HG02943 (cell line): ENCODE data around the gene CDC25C.
"Not testable (repeated sequence)": the region's sequence is repeated elsewhere in the genome, so short reads cannot be mapped to it uniquely, and the experiment has no call there.

Experiments used
- ATAC-seq: cut with Tn5 transposase; IDR thresholded peaks from one replicate; pipeline ENCODE4 v1.9.1; 2021; ENCODE audit warnings: mild to moderate bottlenecking, low read depth, moderate library complexity; ENCODE audit not compliant: unreplicated experiment

Gene CDC25C

GRCh38 chr5:138349852-138350562 is 18.4 kb upstream of the CDC25C start:
- no peak for ATAC-seq

GRCh38 chr5:138346889-138347288 is 15.3 kb upstream of the CDC25C start:
- no peak for ATAC-seq

GRCh38 chr5:138344887-138345622 is 13.5 kb upstream of the CDC25C start:
- no peak for ATAC-seq

GRCh38 chr5:138340008-138340407 is 8.4 kb upstream of the CDC25C start:
- no peak for ATAC-seq

DNA sequence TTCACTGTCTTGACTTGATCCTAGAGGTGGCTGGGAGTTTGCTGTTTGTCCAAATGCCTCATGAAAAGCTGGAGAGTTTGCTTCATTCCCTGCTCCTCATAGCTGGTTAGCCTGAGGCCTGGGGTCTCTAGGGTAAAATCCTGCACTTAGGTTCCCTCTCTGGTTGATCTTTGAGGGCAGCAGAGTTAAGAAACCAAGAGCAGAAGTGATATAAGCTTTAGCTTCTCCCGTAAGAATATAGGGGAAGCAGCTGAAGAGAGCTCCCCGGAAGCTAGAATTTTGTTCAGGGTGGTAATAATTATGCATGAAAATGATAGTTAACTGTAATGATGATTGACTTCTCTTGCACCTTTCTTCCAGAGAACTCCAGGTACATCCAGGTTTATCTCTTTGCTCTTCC is 7.9 kb upstream of the CDC25C start:
- ATAC-seq: no peak

DNA sequence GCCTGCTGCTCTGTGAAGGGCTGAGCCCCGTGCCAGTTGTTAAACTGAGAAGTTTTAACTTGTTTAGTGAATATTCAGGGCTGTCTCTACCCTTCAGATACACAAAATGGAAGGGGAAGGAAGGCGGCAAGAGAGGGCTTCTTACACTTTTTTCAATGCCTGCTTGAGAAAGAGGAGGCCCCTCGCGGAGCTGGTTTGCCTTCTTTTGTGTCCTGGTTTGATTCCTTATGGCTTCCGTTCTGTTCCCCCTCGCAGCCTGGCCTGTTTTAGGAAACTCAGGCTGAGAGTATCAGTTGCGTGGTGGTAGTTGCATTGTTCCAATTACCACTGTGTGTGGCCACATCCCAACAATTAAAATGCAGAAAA is 7.5 kb upstream of the CDC25C start:
- no peak for ATAC-seq

DNA sequence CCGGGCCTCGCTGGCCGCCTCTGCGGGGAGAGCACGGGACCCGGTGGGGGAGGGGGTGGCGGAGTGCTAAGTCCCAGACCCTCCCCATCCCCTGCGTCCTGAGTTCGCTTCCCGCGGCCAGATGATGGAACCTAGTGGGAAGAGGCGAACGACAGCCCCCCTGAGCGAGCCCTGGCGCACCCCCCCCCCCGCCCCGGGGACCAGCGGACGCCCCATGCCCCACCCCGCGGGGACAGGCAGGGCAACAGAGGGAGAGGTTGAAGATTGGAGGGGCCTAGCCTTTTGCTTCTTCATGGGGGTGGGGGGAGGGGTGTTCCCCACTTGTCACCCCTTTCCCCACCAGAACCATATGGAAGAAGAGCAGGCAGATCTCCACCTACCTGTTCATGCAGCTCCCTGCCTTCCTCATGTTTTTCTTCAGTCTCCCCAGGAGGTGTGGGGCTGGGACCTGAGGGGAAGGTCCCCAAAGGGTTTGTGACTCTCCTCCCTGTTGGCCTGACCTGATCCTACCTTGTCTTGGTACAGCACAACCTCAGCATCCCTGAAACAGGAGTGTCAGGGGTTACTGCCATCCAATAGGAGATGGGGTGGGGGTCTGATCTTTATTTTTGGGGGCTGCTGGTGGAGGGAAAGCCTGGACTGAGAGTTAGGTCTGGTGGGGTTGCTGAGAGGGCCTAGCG is 6.9 kb upstream of the CDC25C start:
- ATAC-seq: peak; percentile 1

DNA sequence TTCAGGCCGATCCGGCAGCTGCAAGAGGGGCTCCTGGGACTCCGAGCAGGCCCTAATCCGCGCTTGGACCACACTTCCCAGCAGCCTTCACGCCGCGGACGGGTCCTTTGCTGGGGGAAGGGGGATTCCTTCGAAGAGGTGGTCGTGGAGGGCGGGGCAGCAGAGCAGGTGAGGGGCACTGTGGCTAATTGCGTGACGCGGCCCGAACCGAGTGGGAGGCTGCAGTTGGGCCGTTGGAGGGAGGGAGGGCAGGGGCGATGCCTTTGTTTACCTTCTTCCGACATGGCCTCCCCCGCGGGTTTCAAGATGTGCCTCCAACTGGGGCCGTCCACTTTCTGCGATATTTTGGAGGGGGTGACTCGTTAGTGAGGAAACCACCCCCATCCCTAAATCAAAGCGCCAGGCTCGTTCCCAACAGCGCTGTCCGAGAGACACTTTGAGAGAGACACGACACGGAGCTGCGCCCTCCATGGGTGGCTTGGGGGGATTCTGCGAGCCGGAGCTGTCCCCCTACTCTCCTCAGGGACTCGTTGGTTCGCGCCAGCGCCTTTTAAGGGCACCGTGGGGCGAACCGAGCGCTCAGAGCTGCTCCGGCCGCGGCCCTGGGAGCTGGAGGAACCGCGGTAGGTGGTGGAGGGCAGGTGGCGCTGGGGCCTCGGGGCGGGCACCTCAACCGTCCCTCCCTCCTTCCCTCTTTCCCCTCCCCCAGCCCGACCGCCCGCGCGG is 6.2 kb upstream of the CDC25C start, which contains the start of gene FAM53C:
Gene FAM53C (plus strand): TSS at position 582 of the 726 bp plus-strand sequence. CDS start 3,070 bp downstream, outside the sequence.
- ATAC-seq: peak; percentile 68

GRCh38 chr5:138336952-138337684 is 5.5 kb upstream of the CDC25C start:
- peak; percentile 14 for ATAC-seq

GRCh38 chr5:138334867-138335447 is 3.4 kb upstream of the CDC25C start:
- no peak for ATAC-seq

- ATAC-seq: no peak
These were observed 673 bp downstream of the CDC25C start for GRCh38 chr5:138330813-138331448.

- not testable (repeated sequence) for ATAC-seq
These were observed 13.4 kb downstream of the CDC25C start for GRCh38 chr5:138318211-138318610.

- no peak for ATAC-seq
These were observed 15.2 kb downstream of the CDC25C start for GRCh38 chr5:138316355-138316754.

GRCh38 chr5:138315751-138316278 is 15.8 kb downstream of the CDC25C start:
- no peak for ATAC-seq

DNA sequence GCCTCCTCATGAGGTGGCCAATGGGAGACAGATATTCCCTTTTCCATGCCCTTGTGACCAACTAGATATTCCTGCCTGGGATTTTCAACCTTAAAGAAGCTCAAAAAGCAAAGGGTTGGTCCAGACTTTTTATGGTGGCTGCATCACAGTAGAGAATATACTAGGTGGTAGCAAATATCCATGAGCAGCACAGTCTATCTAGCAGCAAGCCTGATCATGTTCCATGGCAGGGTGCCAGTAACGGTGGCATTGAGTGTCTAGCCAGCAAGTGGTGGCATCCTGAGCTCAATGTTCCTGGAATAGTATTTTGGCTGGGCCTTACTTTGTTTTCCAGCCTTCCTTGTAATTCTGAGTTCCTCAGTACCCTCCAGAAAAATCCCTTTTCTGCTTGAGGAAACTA is 25.8 kb downstream of the CDC25C start:
- no peak for ATAC-seq

DNA sequence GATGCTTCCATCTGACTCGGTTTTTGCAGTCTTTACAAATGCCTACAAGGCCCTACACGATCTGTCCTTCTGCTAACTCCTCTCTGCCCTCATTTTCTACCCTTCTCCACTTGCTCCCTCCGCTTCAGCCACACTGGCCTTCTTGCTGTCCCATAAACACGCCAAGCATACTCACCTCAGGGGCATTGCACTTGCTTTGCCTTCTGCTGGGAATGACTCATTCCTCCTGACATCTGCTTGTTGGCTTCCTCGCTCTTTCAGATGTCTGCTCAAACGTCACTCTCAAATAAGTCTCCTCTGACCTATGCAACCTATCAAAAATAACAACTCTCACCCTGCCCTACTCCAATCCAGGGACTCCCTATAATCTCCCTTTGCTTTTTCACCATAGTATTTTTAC is 28.2 kb downstream of the CDC25C start:
- no peak for ATAC-seq

DNA sequence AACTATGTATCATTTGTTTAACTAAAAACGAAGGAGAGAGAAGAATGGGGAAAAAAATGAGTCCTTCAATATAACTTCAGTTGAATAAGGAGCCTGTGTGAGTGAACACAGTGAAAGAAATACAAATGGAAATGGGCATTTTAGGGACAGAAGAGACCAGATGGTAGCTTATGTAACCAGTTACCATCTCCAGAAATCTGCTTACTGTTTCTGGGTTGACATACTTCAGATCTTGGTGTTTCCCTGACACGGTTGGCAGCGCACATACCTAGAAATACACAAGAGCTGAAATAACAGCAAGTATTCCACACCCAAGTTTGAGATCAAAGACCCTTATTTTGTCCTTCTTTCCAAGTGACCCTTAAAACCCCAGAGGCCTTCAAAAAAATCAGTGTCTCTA is 42.3 kb downstream of the CDC25C start:
- no peak for ATAC-seq

DNA sequence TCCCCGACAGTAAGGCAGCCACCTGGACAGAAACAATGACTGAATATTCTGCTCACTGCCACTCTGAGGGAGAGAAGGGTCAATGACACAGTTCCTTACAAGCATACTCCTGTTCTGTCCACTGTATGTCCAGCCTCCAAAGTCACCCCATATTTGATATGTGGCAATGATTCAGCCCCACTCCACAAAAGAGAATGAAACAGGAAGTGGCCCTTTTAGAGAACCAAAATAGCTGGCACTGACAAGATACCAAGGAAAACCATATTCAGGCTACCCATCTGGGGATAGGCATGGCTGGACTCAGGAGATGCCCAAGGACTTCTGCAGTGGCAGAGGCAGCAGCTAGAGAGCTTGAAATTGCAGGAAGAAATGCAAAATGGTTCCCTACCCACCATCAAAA is 44.4 kb downstream of the CDC25C start:
- no peak for ATAC-seq
